ENCODE measurements around the gene TGM3.

TGM3 gene

GRCh38 chr20:2303673-2304072 lies 7.9 kb downstream of the TGM3 start:
- H3K4me3 ChIP-seq (ENCODE audit: low read length) = no peak overlapping the region
- TF ChIP-seq CTCF (IDR thresholded peaks at IDR 0.05; ENCODE audit: insufficient read depth, low read depth, low read length, missing control alignments) = no peak
- no peak for DNase-seq (ENCODE audit: low read depth)

- no peak for DNase-seq (ENCODE audit: low read depth)
- no peak for TF ChIP-seq CTCF (IDR thresholded peaks at IDR 0.05; ENCODE audit: insufficient read depth, low read depth, low read length, missing control alignments)
- no peak overlapping the region for H3K4me3 ChIP-seq (ENCODE audit: low read length)
Observed at GRCh38 chr20:2304180-2304579, 8.4 kb downstream of the TGM3 start.

- H3K4me3 ChIP-seq (ENCODE audit: low read length) = no peak overlapping the region
- no peak for DNase-seq (ENCODE audit: low read depth)
- no peak for TF ChIP-seq CTCF (IDR thresholded peaks at IDR 0.05; ENCODE audit: insufficient read depth, low read depth, low read length, missing control alignments)
Observed at GRCh38 chr20:2305029-2305428, 9.2 kb downstream of the TGM3 start.

- DNase-seq (ENCODE audit: low read depth) = no peak
- no peak for TF ChIP-seq CTCF (IDR thresholded peaks at IDR 0.05; ENCODE audit: insufficient read depth, low read depth, low read length, missing control alignments)
- H3K4me3 ChIP-seq (ENCODE audit: low read length) = no peak overlapping the region
Observed at GRCh38 chr20:2305479-2305878, 9.7 kb downstream of the TGM3 start.

GRCh38 chr20:2305946-2306345 lies 10.1 kb downstream of the TGM3 start:
- TF ChIP-seq CTCF (IDR thresholded peaks at IDR 0.05; ENCODE audit: insufficient read depth, low read depth, low read length, missing control alignments) = no peak
- H3K4me3 ChIP-seq (ENCODE audit: low read length) = no peak overlapping the region
- DNase-seq (ENCODE audit: low read depth) = peak; percentile 21

GRCh38 chr20:2307136-2307535 lies 11.3 kb downstream of the TGM3 start:
- TF ChIP-seq CTCF (IDR thresholded peaks at IDR 0.05; ENCODE audit: insufficient read depth, low read depth, low read length, missing control alignments) = no peak

GRCh38 chr20:2311329-2311728 lies 15.5 kb downstream of the TGM3 start:
- TF ChIP-seq CTCF (IDR thresholded peaks at IDR 0.05; ENCODE audit: insufficient read depth, low read depth, low read length, missing control alignments) = no peak
- H3K4me3 ChIP-seq (ENCODE audit: low read length) = no peak overlapping the region
- DNase-seq (ENCODE audit: low read depth) = no peak

More at GRCh38 chr20:2307136-2307535, 11.3 kb downstream of the TGM3 start:
- H3K4me3 ChIP-seq (ENCODE audit: low read length) = no peak overlapping the region
- DNase-seq (ENCODE audit: low read depth) = no peak

Data from epithelial cell of esophagus (primary cell).